ENCODE results near the gene GPX4. TPM values are rescaled to one million over a fixed set of nuclear protein-coding genes. Genes with fewer than 3 reads are reported as not detected.
A peak's percentile ranks its signal among the peaks of the same experiment; 100 is the strongest.

Gene GPX4
- polyA plus RNA-seq, 3 donors, result 459 to 508 (median 493) TPM

DNA sequence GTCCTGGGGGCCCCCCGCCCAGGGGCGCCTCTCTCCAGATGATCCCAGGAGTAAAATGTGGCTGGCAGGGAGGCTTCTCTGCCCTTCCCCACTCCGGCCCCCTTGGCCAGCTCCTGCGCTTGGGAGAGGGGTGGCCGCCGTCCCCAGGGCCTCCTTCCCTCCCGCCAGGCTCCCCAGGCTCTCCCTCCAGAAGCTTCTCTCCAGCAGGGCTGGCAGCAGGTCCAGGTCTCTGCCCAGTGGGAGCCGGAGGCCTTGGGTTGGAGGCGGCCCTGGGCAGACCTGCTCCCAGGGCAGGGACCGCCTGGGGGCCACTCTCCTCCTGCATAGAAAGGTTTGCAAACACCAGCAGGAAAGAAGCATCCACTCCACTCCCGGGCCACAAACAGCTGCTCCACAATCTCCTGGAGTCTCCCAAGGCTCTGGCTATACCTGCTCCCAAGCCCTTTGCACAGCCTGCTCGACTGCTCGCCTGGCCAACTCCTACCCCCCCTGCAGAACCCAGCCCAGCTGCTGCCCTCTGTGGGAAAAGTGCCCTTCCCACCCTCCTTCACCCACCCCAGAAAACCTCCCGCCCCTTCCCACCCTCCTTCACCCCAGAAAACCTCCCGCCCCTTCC lies 44.2 kb downstream of the GPX4 start:
- no peak overlapping the region for H3K9ac ChIP-seq (ENCODE audit: insufficient read depth, low read length, poor library complexity, severe bottlenecking)
- no peaks in the 10 kb centered on the region for H3K27me3 ChIP-seq (ENCODE audit: control insufficient read depth in 2 of 2, insufficient read depth in 2 of 2, low read length in 2 of 2)
- H3K9me3 ChIP-seq (replicated peaks in 1 of 2; ENCODE audit: control insufficient read depth in 1 of 2, insufficient read depth in 1 of 2, low read length in 2 of 2), result no peaks in the 10 kb centered on the region
- TF ChIP-seq, protein P1, sequence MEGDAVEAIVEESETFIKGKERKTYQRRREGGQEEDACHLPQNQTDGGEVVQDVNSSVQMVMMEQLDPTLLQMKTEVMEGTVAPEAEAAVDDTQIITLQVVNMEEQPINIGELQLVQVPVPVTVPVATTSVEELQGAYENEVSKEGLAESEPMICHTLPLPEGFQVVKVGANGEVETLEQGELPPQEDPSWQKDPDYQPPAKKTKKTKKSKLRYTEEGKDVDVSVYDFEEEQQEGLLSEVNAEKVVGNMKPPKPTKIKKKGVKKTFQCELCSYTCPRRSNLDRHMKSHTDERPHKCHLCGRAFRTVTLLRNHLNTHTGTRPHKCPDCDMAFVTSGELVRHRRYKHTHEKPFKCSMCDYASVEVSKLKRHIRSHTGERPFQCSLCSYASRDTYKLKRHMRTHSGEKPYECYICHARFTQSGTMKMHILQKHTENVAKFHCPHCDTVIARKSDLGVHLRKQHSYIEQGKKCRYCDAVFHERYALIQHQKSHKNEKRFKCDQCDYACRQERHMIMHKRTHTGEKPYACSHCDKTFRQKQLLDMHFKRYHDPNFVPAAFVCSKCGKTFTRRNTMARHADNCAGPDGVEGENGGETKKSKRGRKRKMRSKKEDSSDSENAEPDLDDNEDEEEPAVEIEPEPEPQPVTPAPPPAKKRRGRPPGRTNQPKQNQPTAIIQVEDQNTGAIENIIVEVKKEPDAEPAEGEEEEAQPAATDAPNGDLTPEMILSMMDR (IDR thresholded peaks at IDR 0.05), result no peak
- H3K9me3 Mint-ChIP-seq, result peaks cover 0 to 10% (median 3%) of the 10 kb centered on the region in 7 donors
- intact Hi-C loops (cut with micrococcal nuclease), result no loop called here
- H3K79me2 ChIP-seq (ENCODE audit: insufficient read depth, low read length), result peaks cover 41% of the 10 kb centered on the region
- no peak overlapping the region for H3K4me3 Mint-ChIP-seq
- peaks cover 76 to 86% of the 10 kb centered on the region in 2 donors for H3K36me3 ChIP-seq (replicated peaks in 1 of 2; ENCODE audit: control insufficient read depth in 1 of 2, insufficient read depth in 2 of 2, low read length in 2 of 2)
- DNase-seq, result no peak
- no peak overlapping the region for H3K4me3 ChIP-seq (replicated peaks in 1 of 3; ENCODE audit: low read depth in 2 of 3, low read length in 3 of 3)
- no peaks in the 10 kb centered on the region for H3K4me1 ChIP-seq (ENCODE audit: control insufficient read depth in 1 of 2, insufficient read depth in 2 of 2, low read length in 2 of 2)
- WGBS (ENCODE audit: insufficient coverage), result 98% methylated on average over 4 of the region's 15 CpGs
- H3K36me3 Mint-ChIP-seq, result peaks cover 48 to 73% of the 10 kb centered on the region in 2 donors
- H3K27ac Mint-ChIP-seq, result peak overlapping the region in 1 of 7 donors; percentile 57
- no peak overlapping the region for H3K27ac ChIP-seq (ENCODE audit: low read depth in 1 of 2, low read length in 2 of 2)
- H3K27me3 Mint-ChIP-seq (ENCODE audit: low read depth in 3 of 3), result peaks cover 0 to 3% (median 3%) of the 10 kb centered on the region in 3 donors
- H4K20me1 ChIP-seq (ENCODE audit: insufficient read depth, low read length), result peaks cover 90% of the 10 kb centered on the region
- H3K4me1 Mint-ChIP-seq, result peaks cover 5% of the 10 kb centered on the region
- no peak overlapping the region for H3K4me2 ChIP-seq (replicated peaks; ENCODE audit: extremely low read depth, low read length, poor library complexity, severe bottlenecking)
- H2AFZ ChIP-seq (ENCODE audit: insufficient read depth, low read depth, low read length, poor library complexity, severe bottlenecking), result no peak overlapping the region

DNA sequence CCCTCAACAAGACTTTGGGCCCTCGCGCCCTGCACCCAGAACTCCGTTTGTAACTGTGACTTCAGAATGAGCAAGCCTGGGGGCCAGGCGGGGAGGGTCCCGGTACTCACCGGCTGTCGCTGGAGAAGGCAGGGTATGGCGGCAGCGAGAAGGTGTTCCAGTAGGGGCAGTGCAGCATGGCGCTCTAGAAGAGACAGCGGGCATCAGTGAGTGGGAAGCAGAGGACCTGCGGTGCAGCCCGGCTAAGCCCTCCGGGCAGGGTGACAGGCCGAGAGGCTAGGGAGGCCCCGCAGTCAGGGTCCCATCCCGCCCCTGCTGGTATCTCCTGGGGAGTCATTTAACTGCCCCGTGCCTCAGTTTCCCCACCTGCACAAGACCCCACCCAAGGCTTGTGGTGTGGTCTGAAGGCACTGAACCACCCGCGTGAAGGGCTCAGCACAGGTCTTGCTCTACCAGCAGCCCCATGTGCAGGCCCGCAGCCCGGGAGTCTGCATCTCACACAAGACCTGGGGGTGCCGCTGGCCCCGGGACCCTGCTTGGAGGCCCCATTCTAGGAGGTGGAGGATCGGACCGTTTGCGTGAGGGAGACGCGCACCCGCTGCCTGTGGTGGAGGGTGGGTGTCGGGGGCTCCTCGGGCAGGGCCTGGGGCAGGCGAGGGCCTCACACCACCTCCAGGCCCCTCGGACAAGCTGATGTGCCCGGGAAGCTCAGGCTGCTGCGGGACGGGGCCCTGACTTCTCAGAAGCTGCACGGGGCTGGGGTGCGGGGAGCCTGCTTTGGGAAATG lies 45.7 kb downstream of the GPX4 start:
- H3K79me2 ChIP-seq (ENCODE audit: insufficient read depth, low read length), result peaks cover 47% of the 10 kb centered on the region
- peaks cover 7% of the 10 kb centered on the region for H3K4me1 Mint-ChIP-seq
- intact Hi-C loops (cut with micrococcal nuclease), result no loop called here
- no peak overlapping the region for H3K9ac ChIP-seq (ENCODE audit: insufficient read depth, low read length, poor library complexity, severe bottlenecking)
- no peaks in the 10 kb centered on the region for H3K9me3 ChIP-seq (replicated peaks in 1 of 2; ENCODE audit: control insufficient read depth in 1 of 2, insufficient read depth in 1 of 2, low read length in 2 of 2)
- no peak for DNase-seq
- H3K4me1 ChIP-seq (ENCODE audit: control insufficient read depth in 1 of 2, insufficient read depth in 2 of 2, low read length in 2 of 2), result peaks cover 3 to 6% of the 10 kb centered on the region in 2 donors
- no peak overlapping the region for H2AFZ ChIP-seq (ENCODE audit: insufficient read depth, low read depth, low read length, poor library complexity, severe bottlenecking)
- WGBS (ENCODE audit: insufficient coverage), result 98% methylated on average over 31 of the region's 39 CpGs
- no peak overlapping the region for H3K27ac ChIP-seq (ENCODE audit: low read depth in 1 of 2, low read length in 2 of 2)
- peaks cover 88% of the 10 kb centered on the region for H4K20me1 ChIP-seq (ENCODE audit: insufficient read depth, low read length)
- no peak overlapping the region for H3K4me2 ChIP-seq (replicated peaks; ENCODE audit: extremely low read depth, low read length, poor library complexity, severe bottlenecking)
- H3K27me3 Mint-ChIP-seq (ENCODE audit: low read depth in 3 of 3), result peaks cover 0 to 3% (median 0%) of the 10 kb centered on the region in 3 donors
- H3K4me3 ChIP-seq (replicated peaks in 1 of 3; ENCODE audit: low read depth in 2 of 3, low read length in 3 of 3), result no peak overlapping the region
- H3K36me3 Mint-ChIP-seq, result peaks cover 34 to 66% of the 10 kb centered on the region in 2 donors
- H3K4me3 Mint-ChIP-seq, result no peak overlapping the region
- peaks cover 0 to 5% (median 3%) of the 10 kb centered on the region in 7 donors for H3K9me3 Mint-ChIP-seq
- peaks cover 68 to 79% of the 10 kb centered on the region in 2 donors for H3K36me3 ChIP-seq (replicated peaks in 1 of 2; ENCODE audit: control insufficient read depth in 1 of 2, insufficient read depth in 2 of 2, low read length in 2 of 2)
- TF ChIP-seq, protein P1 (IDR thresholded peaks at IDR 0.05), result no peak
- H3K27me3 ChIP-seq (ENCODE audit: control insufficient read depth in 2 of 2, insufficient read depth in 2 of 2, low read length in 2 of 2), result no peaks in the 10 kb centered on the region
- H3K27ac Mint-ChIP-seq, result peak overlapping the region in 1 of 7 donors; percentile 57

All from CD14-positive monocyte (primary cell).